Body of pancreas (tissue), 4 donors: ENCODE results near the gene SPTBN2.

Experiments
- CTCF ChIP-seq, 7 experiments: fragments of 450-650 bp in 4 of 7; fragments of 200-600 bp in 3 of 7; sonication (generic) in 3 of 7; IDR thresholded peaks; one replicate each; pipeline ENCODE4 v1.5.1; 2016 to 2019; ENCODE audit warnings: antibody characterized with exemption in 7 of 7
- POLR2A ChIP-seq, 3 donors: fragments of 450-650 bp; IDR thresholded peaks; one replicate each; pipeline ENCODE4 v1.6.1; 2016; ENCODE audit warnings: antibody characterized with exemption in 3 of 3, mild to moderate bottlenecking in 2 of 3

GRCh38 chr11:66728693-66729385 is at the start of gene SPTBN2:
- no peak for TF ChIP-seq CTCF (IDR thresholded peaks at IDR 0.05)
- TF ChIP-seq POLR2A (IDR thresholded peaks at IDR 0.05) = no peak
